D721Med (cell line): ENCODE data around the gene NEUROG1.

Experiments
- DNase-seq: peaks from one replicate; pipeline ENCODE4 v3.0.0; 2011; ENCODE audit warnings: low spot score; ENCODE audit not compliant: insufficient read length
- FAIRE-seq: peaks from 2 replicates; lab custom pipeline; 2011; peaks lifted over from hg19 to GRCh38; lab: Jason Lieb, UNC
- TF ChIP-seq, protein P1 (sequence below): IDR thresholded peaks from 2 replicates; pipeline ENCODE4 v1.5.1; 2012; ENCODE audit warnings: mild to moderate bottlenecking, control low read depth; ENCODE audit not compliant: insufficient read depth; ENCODE audit errors: missing control alignments

Gene NEUROG1

DNA sequence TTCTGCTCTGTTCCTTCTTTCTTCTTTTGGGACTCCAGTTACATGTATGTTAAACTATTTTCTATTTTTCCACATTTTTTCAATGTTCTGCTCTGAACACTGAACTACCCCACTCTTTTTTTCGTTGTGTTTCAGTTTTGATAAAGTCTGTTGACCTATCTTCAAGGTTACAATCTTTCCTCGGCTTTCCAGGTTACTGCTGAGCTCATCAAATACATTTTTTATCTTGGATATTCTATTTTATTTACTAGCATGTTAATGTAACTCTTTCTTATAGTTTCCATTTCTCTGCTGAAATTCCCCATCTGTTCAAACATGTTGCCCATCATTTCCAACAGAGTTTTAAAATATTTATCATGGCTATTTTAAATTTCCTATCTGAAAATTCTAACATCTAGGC lies 13.8 kb downstream of the NEUROG1 start:
- FAIRE-seq (no peak), DNase-seq (no peak)
- TF ChIP-seq, protein P1, sequence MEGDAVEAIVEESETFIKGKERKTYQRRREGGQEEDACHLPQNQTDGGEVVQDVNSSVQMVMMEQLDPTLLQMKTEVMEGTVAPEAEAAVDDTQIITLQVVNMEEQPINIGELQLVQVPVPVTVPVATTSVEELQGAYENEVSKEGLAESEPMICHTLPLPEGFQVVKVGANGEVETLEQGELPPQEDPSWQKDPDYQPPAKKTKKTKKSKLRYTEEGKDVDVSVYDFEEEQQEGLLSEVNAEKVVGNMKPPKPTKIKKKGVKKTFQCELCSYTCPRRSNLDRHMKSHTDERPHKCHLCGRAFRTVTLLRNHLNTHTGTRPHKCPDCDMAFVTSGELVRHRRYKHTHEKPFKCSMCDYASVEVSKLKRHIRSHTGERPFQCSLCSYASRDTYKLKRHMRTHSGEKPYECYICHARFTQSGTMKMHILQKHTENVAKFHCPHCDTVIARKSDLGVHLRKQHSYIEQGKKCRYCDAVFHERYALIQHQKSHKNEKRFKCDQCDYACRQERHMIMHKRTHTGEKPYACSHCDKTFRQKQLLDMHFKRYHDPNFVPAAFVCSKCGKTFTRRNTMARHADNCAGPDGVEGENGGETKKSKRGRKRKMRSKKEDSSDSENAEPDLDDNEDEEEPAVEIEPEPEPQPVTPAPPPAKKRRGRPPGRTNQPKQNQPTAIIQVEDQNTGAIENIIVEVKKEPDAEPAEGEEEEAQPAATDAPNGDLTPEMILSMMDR, result no peak

DNA sequence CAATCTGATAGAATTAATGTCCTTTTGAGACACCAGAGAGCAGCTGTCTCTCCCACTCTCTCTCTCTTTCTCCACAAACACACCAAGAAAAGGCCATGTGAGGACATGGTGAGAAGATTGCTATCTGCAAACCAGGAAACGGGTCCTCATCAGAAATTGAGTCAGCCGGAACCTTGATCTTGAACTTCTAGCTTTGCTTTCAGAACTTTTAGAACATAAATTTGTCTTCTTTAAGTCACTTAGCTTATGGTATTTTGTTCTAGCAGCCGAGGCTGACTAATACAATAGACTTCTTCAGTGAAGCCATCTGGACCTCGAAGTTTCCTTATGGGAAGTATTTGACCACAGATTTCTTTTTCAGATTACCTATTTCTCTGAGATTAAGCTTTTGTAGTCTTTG lies 18.1 kb downstream of the NEUROG1 start:
- TF ChIP-seq, protein P1, result no peak
- no peak for DNase-seq
- no peak for FAIRE-seq

DNA sequence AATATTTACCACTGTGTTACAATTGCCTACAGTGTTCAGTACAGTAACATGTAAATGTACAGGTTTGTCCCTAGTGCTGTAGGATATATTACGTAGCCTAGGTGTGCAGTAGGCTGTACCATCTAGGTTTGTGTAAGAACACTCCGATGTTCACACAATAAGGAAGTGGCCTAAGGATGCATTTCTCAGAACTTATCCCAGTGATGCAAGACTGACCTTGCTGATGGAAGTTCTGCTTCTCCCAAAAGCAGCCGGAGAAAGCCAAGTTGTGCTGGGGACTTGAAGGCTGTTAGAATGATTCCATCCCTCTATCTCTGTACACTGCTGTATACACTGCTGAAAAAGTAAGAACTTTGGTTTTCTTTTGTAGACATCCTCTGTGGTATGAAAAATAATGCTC lies 21.6 kb downstream of the NEUROG1 start:
- DNase-seq (no peak), FAIRE-seq (no peak)
- TF ChIP-seq, protein P1, result no peak

DNA sequence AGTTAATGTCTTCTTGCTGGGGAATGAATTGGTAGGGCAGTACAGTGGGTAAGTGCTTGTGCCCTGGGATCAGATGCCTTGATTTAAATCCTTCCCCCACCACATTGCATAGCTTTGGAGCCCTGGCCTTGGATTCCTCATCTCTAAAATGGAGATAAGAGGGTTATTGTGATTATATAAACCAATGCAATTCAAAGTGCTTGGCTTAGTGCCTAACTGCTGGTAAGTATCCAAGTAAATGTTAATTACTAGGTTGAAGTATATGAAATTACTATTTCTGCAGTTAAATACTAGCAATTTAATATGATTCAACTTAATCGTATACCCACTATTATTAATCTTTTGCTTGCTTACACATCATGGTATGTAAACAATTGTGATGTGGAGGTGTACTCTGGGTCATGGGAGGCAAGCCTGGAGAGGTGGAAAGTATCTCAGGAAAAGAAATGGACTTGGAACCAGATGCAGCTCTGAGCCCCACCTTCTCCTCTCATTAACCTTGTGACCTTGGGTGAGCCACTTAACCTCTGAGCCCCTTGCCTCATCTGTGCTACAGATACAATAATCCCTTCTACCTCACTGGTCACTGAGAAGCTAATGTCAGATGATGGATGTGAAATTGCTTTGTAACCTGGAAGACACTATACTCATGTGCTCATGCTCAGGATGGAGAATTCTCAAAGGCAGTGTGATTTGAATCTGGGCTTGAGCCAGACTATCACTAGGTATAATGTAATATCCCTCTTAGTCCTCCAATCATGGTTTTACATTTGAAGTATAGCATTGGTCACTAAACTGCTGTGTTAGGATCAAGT lies 23.8 kb downstream of the NEUROG1 start:
- TF ChIP-seq, protein P1, result no peak
- DNase-seq (no peak), FAIRE-seq (no peak)

DNA sequence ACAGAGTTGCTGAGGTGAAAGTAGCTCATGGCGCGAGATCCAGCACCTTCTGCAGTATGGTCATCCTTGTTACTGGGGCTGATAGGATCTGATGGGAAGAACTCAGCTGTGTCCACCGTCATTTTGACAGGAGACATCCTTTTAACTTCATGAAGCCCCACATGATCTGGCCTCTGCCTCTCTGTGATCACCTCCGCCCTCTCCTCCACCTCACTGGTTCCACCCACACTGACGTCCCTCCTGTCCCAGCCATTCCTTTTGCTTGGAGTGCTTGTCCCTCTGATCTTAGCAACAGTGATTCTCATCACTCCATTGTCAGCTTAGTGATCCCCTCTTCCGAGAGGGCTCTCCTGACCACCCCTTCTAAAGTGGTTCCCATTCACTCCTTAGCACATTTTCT lies 25.8 kb downstream of the NEUROG1 start:
- FAIRE-seq (no peak), DNase-seq (no peak)
- TF ChIP-seq, protein P1, result no peak

DNA sequence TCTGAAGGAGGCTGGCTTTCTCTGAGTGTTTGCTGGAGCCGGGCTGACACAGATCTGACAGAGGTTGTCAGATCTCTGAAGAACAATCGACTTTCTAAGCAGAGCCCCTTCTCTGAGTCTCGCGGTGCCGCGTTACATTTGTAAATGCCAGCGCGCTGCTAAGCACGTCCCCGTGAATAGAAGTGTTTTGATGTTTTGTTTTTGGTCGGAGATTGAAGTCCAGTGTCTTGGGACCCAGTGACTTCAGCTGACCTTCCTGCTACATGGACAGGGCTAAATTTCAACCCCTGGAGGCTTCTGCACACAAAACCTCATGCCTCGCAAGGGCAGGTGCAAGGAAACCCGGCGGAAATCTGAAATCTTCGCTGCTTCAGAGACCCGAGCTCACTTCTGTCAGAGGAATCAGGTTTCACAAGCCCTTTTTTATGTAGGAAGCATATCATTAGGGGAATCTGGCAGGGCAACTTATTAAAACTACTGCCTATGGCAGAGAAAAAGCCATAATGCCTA lies 27.2 kb downstream of the NEUROG1 start:
- FAIRE-seq (no peak), DNase-seq (no peak)
- TF ChIP-seq, protein P1, result no peak

DNA sequence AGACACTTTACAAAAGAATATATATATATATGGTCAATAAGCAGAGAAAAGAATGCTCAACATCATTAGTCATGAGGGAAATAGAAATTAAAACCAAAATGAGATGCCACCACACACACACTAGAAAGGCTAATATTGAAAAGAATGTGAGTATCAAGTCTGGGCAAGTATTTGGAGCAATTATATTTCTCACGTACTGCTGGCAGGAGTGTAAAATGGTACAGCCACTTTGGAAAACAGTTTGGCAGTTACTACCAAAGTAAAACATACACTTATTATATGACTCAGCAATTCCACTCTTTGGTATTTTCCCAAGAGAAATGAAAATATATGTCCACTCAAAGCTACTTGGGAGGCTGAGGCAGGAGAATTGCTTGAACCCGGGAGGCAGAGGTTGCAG lies 29.8 kb downstream of the NEUROG1 start:
- no peak for DNase-seq
- TF ChIP-seq, protein P1, result no peak
- no peak for FAIRE-seq
